Measurements from ENCODE around the gene ZP1. TPM values are rescaled to one million over a fixed set of nuclear protein-coding genes. Genes with fewer than 3 reads are reported as not detected.

ZP1 gene
- total and polyA plus RNA-seq, 5 donors, result 0.16 TPM; not detected in 4

DNA sequence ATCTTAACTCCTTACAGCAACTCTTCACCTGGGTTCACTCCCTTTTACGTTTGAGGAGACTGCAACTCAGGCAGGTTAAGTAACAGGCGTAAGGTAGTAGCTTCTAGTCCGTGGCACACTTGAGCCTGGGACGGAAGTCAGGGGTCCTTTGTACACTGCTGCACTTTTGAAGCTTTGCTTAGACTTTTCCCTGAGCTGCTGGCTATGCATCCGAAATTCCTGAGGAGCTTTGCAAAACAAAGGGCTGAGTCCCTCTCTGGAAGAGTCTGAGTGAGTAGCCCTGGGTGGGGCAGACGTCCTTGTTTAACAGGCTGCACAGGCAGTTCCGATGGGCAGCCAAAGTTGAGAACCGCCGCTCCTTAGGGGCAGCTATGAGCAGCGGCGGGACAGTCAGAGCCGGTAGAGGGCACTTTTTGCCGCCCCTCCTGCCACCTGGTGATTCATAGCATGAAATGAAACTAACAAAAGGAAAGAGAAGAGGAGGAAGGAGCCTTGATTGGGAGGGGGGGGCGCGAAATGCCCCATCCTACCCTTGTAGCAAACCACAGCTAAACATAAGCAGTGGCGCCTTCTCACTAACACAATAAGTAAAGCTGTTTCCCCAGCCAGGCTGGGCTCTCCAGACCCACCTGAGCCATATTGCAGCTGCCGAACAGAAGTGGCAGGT is 48.0 kb downstream of the ZP1 start:
- WGBS, result 6% methylated on average over 17 of the region's 17 CpGs
- H3K4me1 ChIP-seq (ENCODE audit: control insufficient read depth, insufficient read depth, low read length), result peaks cover 23% of the 10 kb centered on the region
- peak overlapping the region; percentile 74 for H3K27ac ChIP-seq (ENCODE audit: low read length)
- DNase-seq (peak; percentile 71 to 84 (median 77)), ATAC-seq (peak; percentile 48 to 71)
- H3K9me3 ChIP-seq (ENCODE audit: control insufficient read depth, low read length), result no peaks in the 10 kb centered on the region
- H3K27me3 ChIP-seq (ENCODE audit: control insufficient read depth, insufficient read depth), result no peaks in the 10 kb centered on the region
- intact Hi-C loops (cut with DNase I), result no loop called here
- H3K4me3 ChIP-seq (ENCODE audit: low read length), result peak overlapping the region; percentile 86

- DNase-seq (no peak), ATAC-seq (no peak)
- H3K27me3 ChIP-seq (ENCODE audit: control insufficient read depth, insufficient read depth), result no peaks in the 10 kb centered on the region
- peaks cover 23% of the 10 kb centered on the region for H3K4me1 ChIP-seq (ENCODE audit: control insufficient read depth, insufficient read depth, low read length)
- intact Hi-C loops (cut with DNase I), result no loop called here
- no peaks in the 10 kb centered on the region for H3K9me3 ChIP-seq (ENCODE audit: control insufficient read depth, low read length)
- WGBS, result 65% methylated on average over 3 of the region's 3 CpGs
- H3K27ac ChIP-seq (ENCODE audit: low read length), result no peak overlapping the region
- no peak overlapping the region for H3K4me3 ChIP-seq (ENCODE audit: low read length)
Measured at GRCh38 chr11:60916669-60917206, 49.4 kb downstream of the ZP1 start.

GRCh38 chr11:60917267-60917666 is 49.9 kb downstream of the ZP1 start:
- ATAC-seq (no peak), DNase-seq (no peak)
- no peak overlapping the region for H3K27ac ChIP-seq (ENCODE audit: low read length)
- no peaks in the 10 kb centered on the region for H3K9me3 ChIP-seq (ENCODE audit: control insufficient read depth, low read length)
- peaks cover 23% of the 10 kb centered on the region for H3K4me1 ChIP-seq (ENCODE audit: control insufficient read depth, insufficient read depth, low read length)
- no peak overlapping the region for H3K4me3 ChIP-seq (ENCODE audit: low read length)
- intact Hi-C loops (cut with DNase I), result no loop called here
- WGBS, result 96% methylated on average over 1 of the region's 1 CpG
- no peaks in the 10 kb centered on the region for H3K27me3 ChIP-seq (ENCODE audit: control insufficient read depth, insufficient read depth)

DNA sequence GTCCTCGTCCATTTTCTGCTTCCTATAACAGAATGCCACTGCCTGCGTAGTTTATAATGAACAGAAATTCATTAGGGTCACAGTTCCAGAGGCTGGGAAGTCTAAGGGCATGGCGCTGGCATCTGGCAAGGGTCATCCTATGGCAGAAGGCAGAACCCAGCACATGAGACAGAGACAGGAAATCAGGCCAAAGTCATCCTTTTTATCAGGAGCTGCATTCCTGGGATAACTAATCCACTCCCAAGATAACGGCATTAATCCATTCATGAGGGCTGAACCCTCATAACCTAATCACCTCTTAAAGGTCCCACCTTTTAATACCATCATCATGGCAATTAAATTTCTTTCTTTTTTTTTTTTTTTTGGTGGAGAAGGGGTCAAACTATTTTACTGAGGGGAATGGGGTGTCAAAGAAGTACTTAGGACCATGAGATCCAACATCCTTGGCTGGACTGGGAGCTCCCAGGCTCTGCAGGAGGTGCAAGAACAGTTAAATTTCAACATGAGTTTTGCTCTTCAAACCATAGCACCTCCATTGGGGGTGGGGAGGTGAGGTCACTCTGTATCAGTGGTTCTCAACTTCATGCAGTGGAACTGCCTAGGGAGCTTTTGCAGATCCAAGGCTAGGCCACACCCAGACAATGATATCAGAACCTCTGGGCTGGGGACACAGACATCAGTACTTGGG is 51.1 kb downstream of the ZP1 start:
- no peaks in the 10 kb centered on the region for H3K9me3 ChIP-seq (ENCODE audit: control insufficient read depth, low read length)
- no peak overlapping the region for H3K27ac ChIP-seq (ENCODE audit: low read length)
- 77% methylated on average over 4 of the region's 4 CpGs for WGBS
- no peak overlapping the region for H3K4me3 ChIP-seq (ENCODE audit: low read length)
- H3K27me3 ChIP-seq (ENCODE audit: control insufficient read depth, insufficient read depth), result no peaks in the 10 kb centered on the region
- ATAC-seq (no peak), DNase-seq (peak in 1 of 3 donors; percentile 18)
- peaks cover 23% of the 10 kb centered on the region for H3K4me1 ChIP-seq (ENCODE audit: control insufficient read depth, insufficient read depth, low read length)
- intact Hi-C loops (cut with DNase I), result no loop called here

- Histone ChIP-seq H3K4me3 (ENCODE audit: low read length) (no peak overlapping the region), H3K27me3 (ENCODE audit: control insufficient read depth, insufficient read depth) (no peaks in the 10 kb centered on the region), H3K4me1 (ENCODE audit: control insufficient read depth, insufficient read depth, low read length) (peaks cover 27% of the 10 kb centered on the region), H3K27ac (ENCODE audit: low read length) (no peak overlapping the region), H3K9me3 (ENCODE audit: control insufficient read depth, low read length) (no peaks in the 10 kb centered on the region)
- WGBS, result 51% methylated on average over 2 of the region's 2 CpGs
- DNase-seq (no peak), ATAC-seq (no peak)
- intact Hi-C loops (cut with DNase I), result no loop called here
Measured at GRCh38 chr11:60918939-60919265, 51.6 kb downstream of the ZP1 start.

- DNase-seq, result no peak
- Histone ChIP-seq H3K9me3 (ENCODE audit: control insufficient read depth, low read length) (no peaks in the 10 kb centered on the region), H3K27me3 (ENCODE audit: control insufficient read depth, insufficient read depth) (no peaks in the 10 kb centered on the region), H3K4me1 (ENCODE audit: control insufficient read depth, insufficient read depth, low read length) (peaks cover 28% of the 10 kb centered on the region), H3K4me3 (ENCODE audit: low read length) (no peak overlapping the region), H3K27ac (ENCODE audit: low read length) (no peak overlapping the region)
- intact Hi-C loops (cut with DNase I), result no loop called here
- no peak for ATAC-seq
- whole genome bisulfite sequencing, result 84% methylated on average over 1 of the region's 1 CpG
Measured at GRCh38 chr11:60919320-60919719, 52.0 kb downstream of the ZP1 start.

- H3K9me3 ChIP-seq (ENCODE audit: control insufficient read depth, low read length), result no peaks in the 10 kb centered on the region
- no peak overlapping the region for H3K27ac ChIP-seq (ENCODE audit: low read length)
- no peak overlapping the region for H3K4me3 ChIP-seq (ENCODE audit: low read length)
- ATAC-seq, result no peak
- H3K27me3 ChIP-seq (ENCODE audit: control insufficient read depth, insufficient read depth), result no peaks in the 10 kb centered on the region
- peaks cover 27% of the 10 kb centered on the region for H3K4me1 ChIP-seq (ENCODE audit: control insufficient read depth, insufficient read depth, low read length)
- intact Hi-C loops (cut with DNase I), result no loop called here
- DNase-seq, result no peak
- whole genome bisulfite sequencing, result 51% methylated on average over 2 of the region's 2 CpGs
Measured at GRCh38 chr11:60919956-60920355, 52.6 kb downstream of the ZP1 start.

DNA sequence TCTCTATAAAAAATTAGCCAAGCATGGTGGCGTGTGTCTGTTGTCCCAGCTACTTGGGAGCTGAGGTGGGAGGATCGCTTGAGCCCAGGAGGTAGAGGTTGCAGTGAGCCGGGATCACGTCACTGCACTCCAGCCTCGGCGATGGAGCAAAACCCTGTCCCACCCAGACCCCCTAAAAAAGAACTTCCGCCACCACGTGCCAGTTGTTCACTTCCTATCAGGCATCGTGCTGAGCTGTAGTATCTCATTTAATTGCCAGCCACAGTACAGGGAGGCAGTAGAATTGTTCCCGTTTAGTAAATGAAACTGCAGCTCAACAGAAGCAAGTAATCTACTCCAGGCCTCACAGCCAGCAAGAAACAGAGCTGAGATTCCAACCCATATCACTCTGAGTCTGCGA is 53.9 kb downstream of the ZP1 start:
- H3K4me1 ChIP-seq (ENCODE audit: control insufficient read depth, insufficient read depth, low read length), result peaks cover 23% of the 10 kb centered on the region
- intact Hi-C loops (cut with DNase I), result no loop called here
- no peaks in the 10 kb centered on the region for H3K9me3 ChIP-seq (ENCODE audit: control insufficient read depth, low read length)
- DNase-seq (no peak), ATAC-seq (no peak)
- no peak overlapping the region for H3K4me3 ChIP-seq (ENCODE audit: low read length)
- 90% methylated on average over 11 of the region's 11 CpGs for WGBS
- no peaks in the 10 kb centered on the region for H3K27me3 ChIP-seq (ENCODE audit: control insufficient read depth, insufficient read depth)
- no peak overlapping the region for H3K27ac ChIP-seq (ENCODE audit: low read length)

DNA sequence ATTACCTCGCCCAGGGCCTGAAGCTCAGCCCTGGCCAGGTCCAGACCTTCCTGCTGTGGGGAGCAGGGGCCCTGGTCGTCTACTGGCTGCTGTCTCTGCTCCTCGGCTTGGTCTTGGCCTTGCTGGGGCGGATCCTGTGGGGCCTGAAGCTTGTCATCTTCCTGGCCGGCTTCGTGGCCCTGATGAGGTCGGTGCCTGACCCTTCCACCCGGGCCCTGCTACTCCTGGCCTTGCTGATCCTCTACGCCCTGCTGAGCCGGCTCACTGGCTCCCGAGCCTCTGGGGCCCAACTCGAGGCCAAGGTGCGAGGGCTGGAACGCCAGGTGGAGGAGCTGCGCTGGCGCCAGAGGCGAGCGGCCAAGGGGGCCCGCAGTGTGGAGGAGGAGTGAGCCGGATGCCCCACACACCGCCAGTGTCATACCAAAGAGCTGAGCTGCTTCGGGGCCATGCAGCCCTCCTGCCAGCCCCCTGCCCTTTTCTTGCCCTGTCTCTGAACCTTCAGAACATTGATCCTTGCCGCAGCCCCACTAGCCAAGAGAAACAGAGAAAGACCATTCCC is 54.5 kb downstream of the ZP1 start:
- DNase-seq (peak in 1 of 3 donors; percentile 43), ATAC-seq (no peak)
- H3K27ac ChIP-seq (ENCODE audit: low read length), result no peak overlapping the region
- 83% methylated on average over 23 of the region's 23 CpGs for WGBS
- H3K4me3 ChIP-seq (ENCODE audit: low read length), result no peak overlapping the region
- H3K9me3 ChIP-seq (ENCODE audit: control insufficient read depth, low read length), result no peaks in the 10 kb centered on the region
- intact Hi-C loops (cut with DNase I), result no loop called here
- H3K27me3 ChIP-seq (ENCODE audit: control insufficient read depth, insufficient read depth), result no peaks in the 10 kb centered on the region
- peaks cover 19% of the 10 kb centered on the region for H3K4me1 ChIP-seq (ENCODE audit: control insufficient read depth, insufficient read depth, low read length)

DNA sequence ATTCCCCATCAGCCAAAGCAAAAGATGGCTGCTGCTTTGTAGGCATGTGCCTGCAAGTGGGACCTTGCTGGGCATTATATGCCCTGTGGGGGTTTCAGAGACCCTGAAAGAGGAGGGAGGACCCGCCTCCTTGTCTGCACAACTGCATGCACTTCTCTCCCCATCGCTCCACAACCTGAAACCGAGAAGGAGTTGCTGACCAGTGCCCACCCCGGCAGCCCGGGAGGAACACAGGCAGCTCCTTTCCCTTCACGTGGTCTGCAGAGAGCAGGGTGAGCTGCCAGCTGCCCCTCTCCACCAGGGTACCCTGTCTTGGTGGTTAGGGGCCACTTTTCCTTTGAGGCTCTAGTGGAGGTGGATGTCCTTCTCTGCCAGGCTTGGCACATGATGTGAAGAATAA is 55.6 kb downstream of the ZP1 start:
- intact Hi-C loops (cut with DNase I), result no loop called here
- peaks cover 15% of the 10 kb centered on the region for H3K4me1 ChIP-seq (ENCODE audit: control insufficient read depth, insufficient read depth, low read length)
- WGBS, result 83% methylated on average over 6 of the region's 6 CpGs

DNA sequence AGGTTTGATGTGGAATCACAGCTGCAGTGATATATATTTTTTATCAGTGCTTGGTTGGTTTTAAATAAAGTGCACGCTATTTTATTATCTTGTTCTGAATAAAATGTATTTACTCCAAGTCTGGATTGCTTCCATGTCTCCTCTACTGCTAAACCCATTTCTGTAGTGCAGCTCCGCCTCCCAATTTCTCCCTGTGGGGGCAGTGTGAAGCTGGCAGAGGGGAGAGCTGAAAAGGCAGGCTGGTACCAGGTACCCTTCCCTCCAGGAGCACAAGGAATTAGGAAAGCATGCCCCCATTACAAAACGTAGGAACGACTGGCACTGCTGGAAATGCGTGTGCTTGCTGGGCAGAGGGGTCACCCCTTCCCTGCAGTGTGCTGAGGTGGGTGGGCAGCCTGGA is 56.0 kb downstream of the ZP1 start:
- H3K4me3 ChIP-seq (ENCODE audit: low read length), result no peak overlapping the region
- DNase-seq (no peak), ATAC-seq (no peak)
- H3K4me1 ChIP-seq (ENCODE audit: control insufficient read depth, insufficient read depth, low read length), result peaks cover 13% of the 10 kb centered on the region
- H3K27ac ChIP-seq (ENCODE audit: low read length), result no peak overlapping the region
- no peaks in the 10 kb centered on the region for H3K27me3 ChIP-seq (ENCODE audit: control insufficient read depth, insufficient read depth)
- H3K9me3 ChIP-seq (ENCODE audit: control insufficient read depth, low read length), result no peaks in the 10 kb centered on the region
- intact Hi-C loops (cut with DNase I), result no loop called here
- 72% methylated on average over 5 of the region's 5 CpGs for WGBS

More for the DNA sequence above, 55.6 kb downstream of the ZP1 start:
- ATAC-seq, result no peak
- Histone ChIP-seq H3K4me3 (ENCODE audit: low read length) (no peak overlapping the region), H3K27ac (ENCODE audit: low read length) (no peak overlapping the region), H3K27me3 (ENCODE audit: control insufficient read depth, insufficient read depth) (no peaks in the 10 kb centered on the region), H3K9me3 (ENCODE audit: control insufficient read depth, low read length) (no peaks in the 10 kb centered on the region)
- peak in 1 of 3 donors; percentile 32 for DNase-seq
